Central memory CD8-positive, alpha-beta T cell (primary cell): Measurements from ENCODE around the gene PDE4B.
"Not testable (repeated sequence)": the region's sequence is repeated elsewhere in the genome, so short reads cannot be mapped to it uniquely, and the experiment has no call there.

ENCODE experiments used
- ATAC-seq: fragments of 150-1000 bp; cut with Tn5 transposase; replicated peaks from 2 replicates; pipeline ENCODE4 v1.10.0; 2022; ENCODE audit warnings: mild to moderate bottlenecking, moderate FRiP score, moderate number of reproducible peaks; ENCODE audit not compliant: poor library complexity, severe bottlenecking; ENCODE audit errors: extremely low read depth
- DNase-seq, 2 donors: peaks; one replicate each; pipeline ENCODE4 v3.0.0; 2021; ENCODE audit warnings: low spot score in 2 of 2
- H3K27ac Mint-ChIP-seq: one replicate; pipeline ENCODE4 v1.8.0; 2022; ENCODE audit warnings: low read depth, mild to moderate bottlenecking, moderate library complexity, mixed read lengths
- H3K27me3 Mint-ChIP-seq: one replicate; pipeline ENCODE4 v1.8.0; 2022; ENCODE audit warnings: mixed read lengths
- H3K36me3 Mint-ChIP-seq: one replicate; pipeline ENCODE4 v1.8.0; 2022; ENCODE audit warnings: mild to moderate bottlenecking, moderate library complexity, mixed read lengths; ENCODE audit not compliant: insufficient read depth
- H3K4me1 Mint-ChIP-seq: one replicate; pipeline ENCODE4 v1.8.0; 2022; ENCODE audit warnings: mixed read lengths
- H3K4me3 Mint-ChIP-seq: one replicate; pipeline ENCODE4 v1.8.0; 2022; ENCODE audit warnings: mild to moderate bottlenecking, moderate library complexity, mixed read lengths
- H3K9me3 Mint-ChIP-seq: one replicate; pipeline ENCODE4 v1.8.0; 2022; ENCODE audit warnings: mixed read lengths

PDE4B gene

DNA sequence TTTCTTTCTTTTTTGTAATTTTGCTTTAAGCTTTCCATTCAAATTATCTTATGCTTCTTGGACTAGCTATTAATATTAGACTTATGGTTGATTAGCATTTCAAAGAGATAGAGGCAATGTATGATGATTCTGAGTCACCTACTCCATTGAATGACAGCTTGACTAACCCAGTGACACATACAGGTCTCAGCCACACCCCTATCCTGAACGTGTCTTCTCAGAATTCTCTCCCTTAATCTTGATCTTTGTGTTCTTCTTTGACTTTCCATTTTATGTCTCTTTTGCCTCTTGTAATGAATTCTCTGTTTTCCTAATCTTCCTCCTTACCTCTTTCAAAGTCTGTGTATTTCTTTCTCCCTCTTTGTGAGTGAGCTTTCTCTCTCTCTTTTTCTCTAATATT is 241.1 kb downstream of the PDE4B start:
- Mint-ChIP-seq H3K27ac (no peak overlapping the region), H3K4me1 (no peaks in the 10 kb centered on the region), H3K4me3 (no peak overlapping the region), H3K36me3 (no peaks in the 10 kb centered on the region), H3K9me3 (no peaks in the 10 kb centered on the region), H3K27me3 (peaks cover 35% of the 10 kb centered on the region)
- no peak for ATAC-seq
- no peak for DNase-seq

DNA sequence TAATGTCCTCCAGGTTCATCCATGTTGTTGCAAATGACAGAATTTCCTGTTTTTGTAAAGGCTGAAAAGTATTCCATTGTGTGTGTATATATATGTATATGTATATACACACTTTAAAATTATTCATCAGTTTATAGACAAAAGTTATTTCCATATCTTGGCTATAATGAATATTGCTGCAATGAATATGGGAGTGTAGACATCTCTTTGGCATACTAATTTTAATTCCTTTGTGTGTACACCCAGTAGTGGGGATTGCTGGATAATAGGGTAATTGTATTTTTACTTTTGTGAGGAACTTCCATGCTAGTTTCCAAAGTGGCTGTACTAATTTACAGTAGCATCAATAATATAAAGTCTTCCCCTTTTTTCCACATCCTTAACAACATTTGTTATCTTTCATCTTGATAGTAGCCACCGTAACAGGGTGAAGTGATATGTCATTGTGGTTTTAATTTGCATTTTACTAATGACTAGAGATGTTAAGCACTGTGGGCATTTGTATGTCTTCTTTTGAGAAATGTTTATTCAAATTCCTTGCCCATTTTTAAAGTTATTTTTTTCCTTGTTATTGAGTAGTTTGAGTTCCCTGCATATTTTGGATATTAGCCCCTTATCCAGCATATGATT is 243.0 kb downstream of the PDE4B start:
- H3K4me1 Mint-ChIP-seq: no peaks in the 10 kb centered on the region
- peaks cover 55% of the 10 kb centered on the region for H3K27me3 Mint-ChIP-seq
- no peak for DNase-seq
- H3K27ac Mint-ChIP-seq: no peak overlapping the region
- H3K36me3 Mint-ChIP-seq: no peaks in the 10 kb centered on the region
- no peaks in the 10 kb centered on the region for H3K9me3 Mint-ChIP-seq
- H3K4me3 Mint-ChIP-seq: no peak overlapping the region
- ATAC-seq: no peak

DNA sequence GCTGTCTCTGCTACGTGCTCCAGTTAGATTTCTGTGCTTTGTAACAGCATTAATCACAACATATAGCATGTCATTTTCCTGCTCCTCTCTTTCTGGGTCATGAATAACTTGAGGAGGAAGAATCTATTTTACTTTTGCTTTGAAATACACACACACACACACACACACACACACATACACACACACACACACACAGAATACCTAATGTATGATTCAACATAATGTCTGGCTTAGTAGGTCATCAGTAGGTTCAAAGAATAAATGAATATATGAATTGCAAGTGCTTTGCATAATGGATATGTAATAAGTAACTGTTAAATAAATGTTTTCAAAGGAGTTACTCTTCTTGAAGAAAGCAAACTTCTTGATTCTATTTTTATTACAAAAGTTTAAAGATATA is 249.0 kb downstream of the PDE4B start:
- Mint-ChIP-seq H3K36me3 (peaks cover 1% of the 10 kb centered on the region), H3K27ac (no peak overlapping the region), H3K27me3 (peaks cover 58% of the 10 kb centered on the region), H3K9me3 (no peaks in the 10 kb centered on the region), H3K4me1 (no peaks in the 10 kb centered on the region), H3K4me3 (no peak overlapping the region)
- ATAC-seq (no peak), DNase-seq (no peak)

DNA sequence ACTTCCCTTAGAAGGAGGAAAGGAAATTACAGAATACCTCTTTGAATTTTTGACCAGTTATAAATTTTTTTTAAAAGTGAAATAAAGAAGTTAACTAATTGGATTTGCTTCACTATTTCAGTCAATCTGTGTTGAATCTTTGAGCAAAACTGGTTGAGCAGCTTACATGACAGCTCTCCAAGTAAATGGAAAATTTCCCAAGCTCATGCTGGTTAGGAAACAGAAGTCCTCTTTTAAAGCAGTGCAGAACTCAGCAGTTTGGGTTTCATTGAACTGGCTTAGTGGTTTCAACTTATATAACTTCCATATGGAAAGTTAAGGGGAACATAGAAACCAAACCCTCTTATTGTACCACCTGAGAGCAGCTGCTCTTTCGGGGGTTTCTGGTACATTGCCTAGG is 250.5 kb downstream of the PDE4B start:
- no peak for ATAC-seq
- Mint-ChIP-seq H3K36me3 (peaks cover 1% of the 10 kb centered on the region), H3K4me3 (no peak overlapping the region), H3K27ac (no peak overlapping the region), H3K4me1 (no peaks in the 10 kb centered on the region), H3K27me3 (peaks cover 63% of the 10 kb centered on the region), H3K9me3 (no peaks in the 10 kb centered on the region)
- no peak for DNase-seq

DNA sequence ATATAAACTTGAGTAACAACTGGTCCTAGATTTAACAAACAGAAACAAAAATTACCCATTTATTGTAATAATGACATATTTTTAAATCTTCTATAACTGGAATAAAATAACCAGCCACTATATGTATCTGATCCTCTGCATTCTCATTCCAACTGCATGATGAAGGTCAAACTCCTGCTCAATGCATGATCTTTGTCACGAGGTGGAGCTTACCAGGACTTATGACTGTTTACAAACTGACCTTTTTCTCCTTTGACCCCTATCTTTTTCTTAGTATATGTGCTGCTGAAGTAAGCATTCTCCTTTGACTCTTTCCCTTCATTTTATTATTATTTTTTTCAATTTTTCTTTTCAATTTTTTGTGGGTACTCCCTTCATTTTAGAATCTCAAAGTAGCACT is 252.2 kb downstream of the PDE4B start:
- DNase-seq: no peak
- Mint-ChIP-seq H3K27ac (no peak overlapping the region), H3K4me3 (no peak overlapping the region), H3K27me3 (peaks cover 56% of the 10 kb centered on the region), H3K36me3 (peaks cover 1% of the 10 kb centered on the region), H3K9me3 (no peaks in the 10 kb centered on the region), H3K4me1 (no peaks in the 10 kb centered on the region)
- no peak for ATAC-seq

DNA sequence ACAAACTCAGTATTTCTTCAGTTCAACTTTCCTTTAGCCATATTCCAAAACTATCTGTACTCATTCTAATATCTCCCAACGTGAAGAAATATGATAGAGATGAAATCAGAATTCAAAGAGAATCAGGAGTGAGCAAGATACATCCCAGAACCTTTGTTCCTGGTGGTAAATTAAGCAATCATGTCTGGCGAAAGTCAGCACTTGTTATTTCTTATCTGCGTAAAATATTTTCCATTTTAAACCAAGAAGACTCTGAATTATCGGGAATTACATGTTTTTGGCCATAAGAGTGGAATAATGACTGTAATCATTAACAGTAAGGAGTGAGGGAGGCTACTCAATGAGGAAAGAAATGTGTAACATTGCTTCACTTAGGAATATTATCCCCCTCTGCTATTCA is 253.7 kb downstream of the PDE4B start:
- H3K4me1 Mint-ChIP-seq: no peaks in the 10 kb centered on the region
- H3K4me3 Mint-ChIP-seq: no peak overlapping the region
- H3K27ac Mint-ChIP-seq: no peak overlapping the region
- H3K27me3 Mint-ChIP-seq: peaks cover 51% of the 10 kb centered on the region
- no peaks in the 10 kb centered on the region for H3K9me3 Mint-ChIP-seq
- no peak for DNase-seq
- H3K36me3 Mint-ChIP-seq: no peaks in the 10 kb centered on the region
- no peak for ATAC-seq

DNA sequence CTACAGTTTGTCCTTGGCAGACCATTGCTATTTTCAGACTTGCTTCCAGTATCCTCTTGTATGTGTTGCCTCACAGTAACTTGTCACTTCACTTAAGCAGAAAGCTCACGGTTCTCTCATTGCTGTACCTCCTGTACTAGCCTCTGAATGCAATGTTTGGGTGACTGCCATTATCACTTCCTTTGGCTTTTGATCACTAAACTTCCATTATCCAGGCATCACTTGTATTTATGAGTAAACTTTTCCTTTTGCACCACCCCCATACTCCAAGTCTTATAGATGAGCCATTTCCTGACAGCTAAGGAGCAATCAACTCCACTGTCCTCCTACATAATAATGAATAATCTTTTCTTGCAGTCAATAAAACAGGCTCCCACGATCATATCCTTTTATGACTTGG is 255.3 kb downstream of the PDE4B start:
- Mint-ChIP-seq H3K27ac (no peak overlapping the region), H3K4me3 (no peak overlapping the region), H3K27me3 (peaks cover 51% of the 10 kb centered on the region), H3K9me3 (no peaks in the 10 kb centered on the region), H3K4me1 (no peaks in the 10 kb centered on the region), H3K36me3 (no peaks in the 10 kb centered on the region)
- DNase-seq (no peak), ATAC-seq (no peak)

DNA sequence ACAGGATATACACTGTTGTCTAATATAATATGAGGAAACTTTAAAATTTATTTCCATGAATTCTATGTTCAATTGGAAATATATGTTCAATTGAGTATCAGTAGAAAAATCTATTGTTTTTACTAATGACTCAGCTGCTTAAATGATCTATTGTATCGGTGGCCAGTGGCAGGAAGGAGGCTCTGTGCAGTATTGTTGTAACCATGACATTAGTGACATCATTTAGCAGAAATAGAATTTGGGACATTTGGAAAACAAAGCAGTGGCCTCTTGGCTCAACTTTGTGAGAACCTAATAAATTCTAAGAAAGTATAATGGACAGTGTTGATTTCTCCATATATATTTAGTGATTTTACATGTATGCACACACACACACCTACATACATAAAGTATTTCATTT is 257.4 kb downstream of the PDE4B start:
- peaks cover 48% of the 10 kb centered on the region for H3K27me3 Mint-ChIP-seq
- DNase-seq: no peak
- no peak overlapping the region for H3K27ac Mint-ChIP-seq
- no peak for ATAC-seq
- H3K4me1 Mint-ChIP-seq: no peaks in the 10 kb centered on the region
- H3K36me3 Mint-ChIP-seq: no peaks in the 10 kb centered on the region
- no peaks in the 10 kb centered on the region for H3K9me3 Mint-ChIP-seq
- no peak overlapping the region for H3K4me3 Mint-ChIP-seq

DNA sequence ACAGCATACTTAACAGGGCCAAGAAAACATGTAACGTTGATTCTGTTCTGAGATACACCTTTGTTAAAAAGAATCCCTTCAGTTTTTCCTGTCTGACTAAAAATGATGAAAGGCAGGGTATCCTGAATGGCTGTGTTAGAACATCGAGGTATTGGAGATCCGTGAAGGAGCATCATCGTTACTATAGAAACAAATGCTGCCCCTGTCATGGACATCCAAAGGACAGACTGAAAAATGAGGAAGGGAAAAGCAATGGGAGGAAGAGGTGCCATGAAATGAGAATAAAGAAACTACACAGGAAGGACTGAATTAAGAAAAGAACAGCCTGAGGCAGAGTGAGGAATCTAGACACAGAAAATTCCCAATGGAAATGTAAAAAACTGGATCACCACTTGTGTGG is 257.9 kb downstream of the PDE4B start:
- Mint-ChIP-seq H3K4me3 (no peak overlapping the region), H3K9me3 (no peaks in the 10 kb centered on the region), H3K27ac (no peak overlapping the region), H3K27me3 (peaks cover 43% of the 10 kb centered on the region), H3K4me1 (no peaks in the 10 kb centered on the region), H3K36me3 (no peaks in the 10 kb centered on the region)
- no peak for DNase-seq
- no peak for ATAC-seq

DNA sequence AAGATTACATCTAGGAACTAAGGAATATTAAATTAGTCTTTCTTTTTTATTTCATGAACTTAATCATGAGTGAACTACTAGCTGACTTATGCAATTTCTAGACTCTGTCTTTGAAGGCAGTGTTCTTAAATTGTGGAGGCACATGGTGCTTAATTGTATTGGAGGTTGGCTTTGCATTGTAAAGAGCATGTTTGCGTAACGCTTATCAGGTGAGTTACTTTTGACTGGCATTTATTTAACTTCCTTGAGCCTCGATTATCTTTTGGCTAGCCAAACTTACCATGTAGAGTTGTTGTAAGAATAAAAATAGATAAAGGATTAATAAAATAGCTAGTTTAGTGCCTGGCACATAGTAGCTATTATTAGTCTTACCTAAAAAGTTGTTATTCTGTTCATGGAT is 262.4 kb downstream of the PDE4B start:
- no peak for DNase-seq
- Mint-ChIP-seq H3K9me3 (no peaks in the 10 kb centered on the region), H3K4me3 (no peak overlapping the region), H3K36me3 (no peaks in the 10 kb centered on the region), H3K27ac (no peak overlapping the region), H3K4me1 (no peaks in the 10 kb centered on the region), H3K27me3 (peaks cover 23% of the 10 kb centered on the region)
- ATAC-seq: no peak

DNA sequence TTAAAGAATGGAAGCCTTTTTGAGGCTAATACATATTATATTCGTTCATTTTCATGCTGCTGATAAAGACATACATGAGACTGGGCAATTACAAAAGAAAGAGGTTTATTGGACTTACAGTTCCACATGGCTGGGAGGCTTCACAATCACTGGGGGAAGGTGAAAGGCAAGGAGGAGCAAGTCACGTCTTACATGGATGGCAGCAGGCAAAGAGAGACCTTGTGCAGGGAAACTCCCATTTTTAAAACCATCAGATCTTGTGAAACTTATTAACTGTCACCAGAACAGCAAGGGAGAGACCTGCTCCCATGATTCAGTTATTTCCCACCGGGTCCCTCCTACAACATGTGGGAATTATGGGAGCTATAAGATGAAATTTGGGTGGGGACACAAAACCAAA is 264.8 kb downstream of the PDE4B start:
- H3K9me3 Mint-ChIP-seq, DNase-seq, H3K27ac Mint-ChIP-seq, H3K4me3 Mint-ChIP-seq, H3K4me1 Mint-ChIP-seq, ATAC-seq, H3K36me3 Mint-ChIP-seq: not testable (repeated sequence)
- H3K27me3 Mint-ChIP-seq: peaks cover 32% of the 10 kb centered on the region

DNA sequence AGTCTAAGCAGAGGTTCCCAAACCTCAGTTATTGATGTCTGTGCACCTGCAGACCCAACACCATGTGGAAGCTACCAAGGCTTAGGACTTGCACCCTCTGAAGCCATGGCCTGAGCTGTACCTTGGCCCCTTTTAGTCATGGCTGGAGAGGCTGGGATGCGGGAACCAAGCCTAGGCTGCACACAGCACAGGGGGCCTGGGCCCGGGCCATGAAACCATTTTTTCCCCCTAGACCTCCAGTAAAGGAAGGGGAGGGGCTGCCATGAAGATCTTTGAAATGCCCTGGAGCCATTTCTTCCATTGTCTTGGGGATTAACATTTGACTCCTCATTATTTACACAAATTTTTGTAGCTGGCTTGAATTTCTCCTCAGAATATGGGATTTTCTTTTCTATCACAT is 265.9 kb downstream of the PDE4B start:
- DNase-seq: no peak
- Mint-ChIP-seq H3K36me3 (no peaks in the 10 kb centered on the region), H3K9me3 (no peaks in the 10 kb centered on the region), H3K27ac (no peak overlapping the region), H3K27me3 (peaks cover 39% of the 10 kb centered on the region), H3K4me3 (no peak overlapping the region), H3K4me1 (no peaks in the 10 kb centered on the region)
- ATAC-seq: no peak

DNA sequence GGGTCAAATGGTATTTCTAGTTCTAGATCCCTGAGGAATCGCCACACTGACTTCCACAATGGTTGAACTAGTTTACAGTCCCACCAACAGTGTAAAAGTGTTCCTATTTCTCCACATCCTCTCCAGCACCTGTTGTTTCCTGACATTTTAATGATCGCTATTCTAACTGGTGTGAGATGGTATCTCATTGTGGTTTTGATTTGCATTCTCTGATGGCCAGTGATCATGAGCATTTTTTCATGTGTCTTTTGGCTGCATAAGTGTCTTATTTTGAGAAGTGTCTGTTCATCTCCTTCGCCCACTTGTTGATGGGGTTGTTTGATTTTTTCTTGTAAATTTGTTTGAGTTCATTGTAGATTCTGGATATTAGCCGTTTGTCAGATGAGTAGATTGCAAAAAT is 274.5 kb downstream of the PDE4B start:
- not testable (repeated sequence) for DNase-seq, H3K36me3 Mint-ChIP-seq, H3K27ac Mint-ChIP-seq, H3K4me3 Mint-ChIP-seq, H3K9me3 Mint-ChIP-seq, ATAC-seq, H3K4me1 Mint-ChIP-seq
- H3K27me3 Mint-ChIP-seq: peaks cover 62% of the 10 kb centered on the region
